GM19328 (cell line): Measurements from ENCODE around the gene TMEM95.

Experiments used
- ATAC-seq: cut with Tn5 transposase; IDR thresholded peaks from one replicate; pipeline ENCODE4 v1.9.1; 2021; ENCODE audit warnings: mild to moderate bottlenecking, moderate library complexity; ENCODE audit not compliant: unreplicated experiment

TMEM95 gene, protein sequence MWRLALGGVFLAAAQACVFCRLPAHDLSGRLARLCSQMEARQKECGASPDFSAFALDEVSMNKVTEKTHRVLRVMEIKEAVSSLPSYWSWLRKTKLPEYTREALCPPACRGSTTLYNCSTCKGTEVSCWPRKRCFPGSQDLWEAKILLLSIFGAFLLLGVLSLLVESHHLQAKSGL

DNA sequence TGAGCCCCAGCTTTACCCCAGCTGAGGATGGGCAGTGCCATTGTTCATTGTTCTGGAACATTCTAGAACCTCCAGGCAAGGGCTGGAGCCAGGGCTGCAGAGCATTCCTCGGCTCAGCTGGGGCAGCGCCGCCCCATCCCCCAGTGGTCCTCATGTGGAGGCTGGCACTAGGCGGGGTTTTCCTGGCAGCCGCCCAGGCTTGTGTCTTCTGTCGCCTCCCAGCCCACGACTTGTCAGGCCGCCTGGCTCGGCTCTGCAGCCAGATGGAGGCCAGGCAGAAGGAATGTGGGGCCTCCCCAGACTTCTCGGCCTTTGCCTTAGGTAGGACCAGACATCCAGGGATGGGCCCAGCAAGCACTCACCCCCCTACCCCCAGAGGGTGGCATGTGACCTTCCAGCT is at the start of gene TMEM95:
TSS of gene TMEM95 (plus strand) at position 104 of the 400 bp plus-strand sequence. CDS start at position 153, 49 bp downstream.
- no peak for ATAC-seq

DNA sequence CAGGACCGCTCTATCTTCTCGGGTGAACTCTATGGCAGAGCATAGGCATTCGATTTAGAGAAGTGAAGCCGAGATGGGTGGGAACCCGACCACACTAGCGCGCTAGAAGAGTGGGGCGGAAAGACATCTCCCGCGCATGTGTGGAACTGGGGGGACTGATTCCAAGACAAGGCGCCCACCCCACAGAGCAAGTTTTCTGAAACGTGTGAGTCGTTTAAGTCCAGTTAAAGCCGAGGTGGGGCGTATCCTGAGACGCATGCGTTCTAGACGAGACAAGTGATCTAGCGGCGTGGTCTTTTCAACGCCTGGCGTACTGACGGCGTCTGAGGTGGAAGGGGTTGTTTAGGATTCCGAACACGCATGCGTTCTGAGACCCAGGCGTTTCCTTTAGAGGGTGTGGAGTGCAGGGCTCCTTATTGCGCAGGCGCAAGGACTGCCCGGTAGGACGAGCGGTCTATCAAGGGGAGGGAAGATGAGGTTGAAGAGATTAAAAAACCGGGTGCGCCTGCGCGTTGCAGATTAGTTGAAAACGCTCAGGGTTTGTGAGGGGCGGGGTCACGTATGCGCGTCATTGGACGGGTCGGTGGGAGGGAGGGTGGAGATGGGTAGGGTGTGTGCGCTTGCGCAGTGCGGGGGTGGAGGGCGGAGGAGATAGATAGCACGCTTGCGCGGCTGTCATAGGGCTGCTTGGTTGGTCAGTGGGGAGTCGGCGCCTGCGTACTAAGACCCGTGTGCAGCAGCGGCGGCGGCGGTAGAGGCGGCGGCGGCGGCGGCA is 47.9 kb upstream of the TMEM95 start, which contains the start of gene EIF5A:
TSS of gene EIF5A (plus strand) at position 718 of the 775 bp plus-strand sequence. CDS start 2,008 bp downstream, outside the sequence.
- ATAC-seq, result peak; percentile 72

DNA sequence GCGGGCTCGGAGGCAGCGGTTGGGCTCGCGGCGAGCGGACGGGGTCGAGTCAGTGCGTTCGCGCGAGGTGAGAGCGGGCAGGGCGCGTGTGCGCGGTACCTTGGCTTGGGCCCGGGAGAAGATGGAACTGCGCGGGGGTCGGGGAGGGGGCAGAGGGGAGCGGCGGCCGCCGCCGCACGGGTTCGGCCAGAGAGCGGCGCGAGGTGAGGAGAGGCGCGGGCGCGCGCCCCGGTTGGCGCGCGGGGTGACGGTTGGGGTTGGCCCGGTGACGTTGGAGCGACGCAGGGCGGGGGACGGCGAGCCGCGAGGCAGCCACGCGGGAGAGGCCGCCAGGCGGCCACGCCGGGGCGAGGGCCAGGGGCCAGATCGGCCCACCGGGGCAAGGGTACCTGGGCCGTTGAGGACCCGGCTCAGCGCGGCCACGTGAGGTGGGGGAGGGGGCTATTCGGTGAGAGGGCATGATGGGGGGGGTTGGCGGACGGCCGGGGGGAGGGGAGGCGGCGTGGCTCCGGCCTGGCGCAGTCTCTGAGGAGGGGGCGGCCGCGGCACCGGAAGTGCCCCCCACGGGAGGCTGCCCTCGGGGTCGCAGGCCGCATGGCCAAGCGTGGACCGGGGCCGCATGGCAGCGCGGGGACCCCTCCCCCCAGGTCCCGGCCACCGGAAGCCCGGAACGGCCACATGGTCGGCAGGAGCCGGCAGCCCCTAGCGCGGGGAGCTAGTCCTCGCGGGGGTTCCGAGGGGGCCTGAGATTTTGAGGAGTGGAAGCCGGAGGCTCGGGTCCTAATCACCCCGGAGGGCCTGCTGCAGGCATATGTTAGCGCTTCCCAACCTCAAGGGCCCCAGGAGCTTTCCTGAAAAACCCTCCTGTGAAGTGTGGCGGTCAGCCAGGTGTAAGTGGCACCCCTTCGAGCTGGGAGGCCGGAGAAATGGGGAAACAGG is 47.0 kb upstream of the TMEM95 start:
- ATAC-seq, result no peak

DNA sequence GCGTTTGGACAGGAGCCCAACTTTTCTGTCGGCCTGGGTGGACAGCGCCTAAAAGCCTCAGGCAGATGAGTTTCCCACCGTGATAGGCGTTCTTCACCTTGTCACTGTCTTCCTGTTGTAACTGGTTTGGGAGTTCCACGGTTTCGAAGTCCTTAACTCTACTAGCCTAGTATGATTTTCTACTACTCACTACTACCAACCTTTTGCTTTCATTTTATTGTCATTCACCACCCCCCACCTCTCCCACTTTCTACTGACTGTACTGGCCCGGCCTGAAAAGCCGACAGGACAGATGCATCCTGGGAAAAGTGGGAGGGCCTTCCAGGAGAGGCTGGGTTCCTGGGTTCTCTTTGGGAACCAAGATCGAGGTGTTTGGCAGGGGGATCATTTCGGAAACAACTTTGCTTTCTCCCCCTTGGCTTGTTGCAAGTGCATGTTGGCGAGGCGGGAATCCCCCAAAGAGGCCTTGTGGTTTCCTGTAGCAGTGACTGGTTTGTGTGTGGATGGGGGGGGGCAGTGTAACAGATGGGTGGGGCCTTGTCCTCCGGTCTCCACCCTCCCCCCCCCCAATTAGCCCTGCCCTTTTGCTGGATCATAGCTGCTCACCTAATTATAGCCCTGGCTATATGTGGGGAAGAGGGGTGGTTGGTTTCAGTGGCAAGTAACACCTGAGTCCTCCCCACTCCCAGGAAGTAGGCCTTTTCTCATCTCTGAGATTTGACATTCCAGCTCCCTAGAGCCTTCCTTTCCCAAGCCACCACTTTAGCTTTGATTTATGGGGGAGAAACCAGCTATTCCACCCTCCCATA is 46.1 kb upstream of the TMEM95 start:
- no peak for ATAC-seq

DNA sequence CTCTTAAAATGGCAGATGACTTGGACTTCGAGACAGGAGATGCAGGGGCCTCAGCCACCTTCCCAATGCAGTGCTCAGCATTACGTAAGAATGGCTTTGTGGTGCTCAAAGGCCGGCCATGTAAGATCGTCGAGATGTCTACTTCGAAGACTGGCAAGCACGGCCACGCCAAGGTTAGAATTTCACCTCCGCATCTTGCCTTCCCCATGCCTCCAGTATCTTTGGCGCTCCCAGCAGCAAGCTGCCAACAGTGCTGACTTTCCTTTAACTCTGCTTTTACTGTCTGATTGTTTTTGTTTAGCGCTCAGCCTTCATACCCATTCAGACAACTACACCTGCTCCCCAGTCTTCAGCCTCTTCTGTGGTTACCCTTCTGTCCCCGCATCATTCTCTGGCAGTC is 45.3 kb upstream of the TMEM95 start:
- no peak for ATAC-seq

DNA sequence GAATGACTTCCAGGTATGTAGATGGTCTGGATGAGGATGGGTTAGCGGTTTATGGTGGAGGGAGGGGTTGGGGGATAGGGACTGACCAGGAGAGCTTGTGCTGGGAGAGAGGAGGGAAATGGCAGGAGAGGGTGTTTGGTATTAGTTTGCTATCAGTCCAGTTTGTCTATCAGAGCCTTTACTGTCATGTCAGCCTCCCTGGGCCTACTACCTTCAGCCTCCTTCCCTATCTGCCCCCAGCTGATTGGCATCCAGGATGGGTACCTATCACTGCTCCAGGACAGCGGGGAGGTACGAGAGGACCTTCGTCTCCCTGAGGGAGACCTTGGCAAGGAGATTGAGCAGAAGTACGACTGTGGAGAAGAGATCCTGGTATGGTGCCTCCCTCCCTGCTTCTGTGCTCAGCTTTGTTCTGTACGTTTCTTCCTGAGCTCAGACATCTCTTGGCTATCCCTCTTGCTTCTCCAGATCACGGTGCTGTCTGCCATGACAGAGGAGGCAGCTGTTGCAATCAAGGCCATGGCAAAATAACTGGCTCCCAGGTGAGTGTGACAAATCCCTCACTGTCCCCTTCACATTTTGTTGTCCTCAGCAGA is 43.7 kb upstream of the TMEM95 start:
- no peak for ATAC-seq

DNA sequence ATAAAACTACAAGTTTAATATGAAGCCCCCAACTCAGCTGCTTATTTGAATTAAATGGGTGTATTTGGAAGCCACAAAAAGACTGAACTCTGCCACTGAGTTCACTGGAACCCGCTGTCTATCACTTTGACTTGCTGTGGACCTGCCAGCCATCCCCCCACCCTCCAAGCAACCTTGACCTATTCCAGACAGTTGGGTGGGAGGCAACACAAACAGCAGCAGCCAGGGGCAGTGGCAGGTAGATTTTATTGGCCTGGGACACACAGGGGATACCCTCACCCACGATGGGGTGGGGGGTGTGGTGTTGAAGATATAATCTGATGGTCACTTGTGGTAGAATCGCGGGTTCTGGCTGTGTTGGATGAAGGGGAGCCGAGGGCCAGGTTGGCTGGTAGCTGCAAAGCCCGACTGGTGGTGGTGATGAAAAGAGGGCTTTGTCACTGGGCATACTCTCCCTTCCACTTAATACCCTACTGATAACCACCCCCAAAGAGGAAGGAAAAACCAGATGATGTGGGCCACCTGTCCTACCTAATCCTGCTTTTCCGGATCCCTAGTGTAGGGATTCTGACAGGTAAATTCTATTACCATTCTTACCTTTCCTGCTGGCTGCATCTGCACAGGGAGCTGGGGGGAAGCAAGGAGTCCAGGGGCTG is 42.4 kb upstream of the TMEM95 start:
- ATAC-seq, result no peak

DNA sequence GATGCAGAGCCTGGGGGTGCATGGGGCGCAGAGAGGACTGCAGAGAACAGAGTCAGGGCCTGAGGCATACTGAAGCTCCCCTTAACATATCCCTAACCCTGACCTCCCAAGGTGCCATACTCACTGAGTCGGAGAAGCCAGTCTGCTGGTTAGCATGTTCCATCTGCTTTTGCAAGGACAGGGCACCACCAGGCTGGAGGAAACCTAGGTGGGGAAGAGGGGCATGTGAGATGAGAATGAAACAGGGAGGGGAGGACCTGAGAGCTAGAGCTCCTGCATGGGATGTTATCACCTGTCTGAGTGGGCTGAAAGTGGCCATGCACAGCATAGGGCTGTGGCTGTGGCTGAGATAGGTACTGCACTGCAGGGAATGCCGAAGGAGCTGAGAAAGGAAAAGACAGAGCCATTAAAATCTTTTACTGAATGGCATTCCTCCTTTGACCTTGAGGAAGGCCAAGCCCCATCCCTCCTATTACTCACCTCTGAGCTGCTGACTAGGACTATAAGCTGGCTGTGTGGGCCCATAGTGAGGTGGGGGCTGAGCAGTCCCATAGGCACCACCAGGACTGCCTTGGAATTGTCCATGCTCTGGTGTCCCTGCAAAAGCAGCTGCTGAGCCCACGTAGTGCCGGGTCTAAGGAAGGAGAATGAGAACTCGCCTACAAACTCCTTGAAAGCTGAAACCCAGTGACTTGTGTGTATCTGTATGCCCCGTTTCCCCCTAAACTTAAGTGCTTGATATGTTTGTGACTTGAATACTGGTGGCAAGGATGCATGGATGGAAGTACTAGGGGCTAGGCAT is 41.7 kb upstream of the TMEM95 start:
- no peak for ATAC-seq

DNA sequence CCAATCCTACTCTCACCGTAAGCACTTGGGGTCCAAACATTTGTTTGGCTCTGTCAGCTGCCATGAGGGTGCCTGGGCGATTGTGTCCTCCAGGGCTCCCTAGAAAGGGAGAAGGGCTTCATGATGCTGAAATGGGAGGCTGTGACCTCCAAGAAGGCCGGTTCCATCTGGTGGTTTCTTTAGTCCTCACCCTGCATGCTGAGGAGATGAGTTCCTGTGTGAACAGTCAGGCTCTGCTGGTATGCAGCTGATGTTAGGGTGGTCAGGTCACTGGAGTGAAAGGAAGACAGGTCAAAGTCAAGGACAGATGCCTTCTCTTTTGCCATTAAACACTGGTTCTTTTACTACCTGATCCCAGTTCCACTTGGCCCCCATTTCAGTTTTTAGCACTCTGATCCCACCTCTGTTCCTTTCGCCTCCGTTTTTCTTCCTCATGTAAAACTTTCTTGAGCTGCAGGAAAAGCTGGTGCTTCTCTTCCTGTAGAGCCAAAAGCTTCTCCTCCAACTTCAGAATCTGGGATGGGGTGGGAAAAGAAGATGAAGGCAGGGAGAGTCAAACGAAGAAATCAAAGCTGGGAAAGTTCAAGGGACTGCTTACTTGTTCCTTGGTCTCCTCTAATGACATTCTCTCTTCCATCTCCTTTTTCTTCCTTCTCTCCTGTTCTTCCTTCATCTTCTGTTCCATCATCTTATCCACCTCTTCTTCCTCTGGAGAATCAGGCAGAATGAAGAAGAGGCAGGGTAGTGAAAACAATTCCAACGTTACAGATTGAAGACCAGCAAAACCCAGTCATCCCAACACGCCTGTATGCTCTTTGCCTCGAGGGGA is 40.9 kb upstream of the TMEM95 start:
- ATAC-seq, result no peak

DNA sequence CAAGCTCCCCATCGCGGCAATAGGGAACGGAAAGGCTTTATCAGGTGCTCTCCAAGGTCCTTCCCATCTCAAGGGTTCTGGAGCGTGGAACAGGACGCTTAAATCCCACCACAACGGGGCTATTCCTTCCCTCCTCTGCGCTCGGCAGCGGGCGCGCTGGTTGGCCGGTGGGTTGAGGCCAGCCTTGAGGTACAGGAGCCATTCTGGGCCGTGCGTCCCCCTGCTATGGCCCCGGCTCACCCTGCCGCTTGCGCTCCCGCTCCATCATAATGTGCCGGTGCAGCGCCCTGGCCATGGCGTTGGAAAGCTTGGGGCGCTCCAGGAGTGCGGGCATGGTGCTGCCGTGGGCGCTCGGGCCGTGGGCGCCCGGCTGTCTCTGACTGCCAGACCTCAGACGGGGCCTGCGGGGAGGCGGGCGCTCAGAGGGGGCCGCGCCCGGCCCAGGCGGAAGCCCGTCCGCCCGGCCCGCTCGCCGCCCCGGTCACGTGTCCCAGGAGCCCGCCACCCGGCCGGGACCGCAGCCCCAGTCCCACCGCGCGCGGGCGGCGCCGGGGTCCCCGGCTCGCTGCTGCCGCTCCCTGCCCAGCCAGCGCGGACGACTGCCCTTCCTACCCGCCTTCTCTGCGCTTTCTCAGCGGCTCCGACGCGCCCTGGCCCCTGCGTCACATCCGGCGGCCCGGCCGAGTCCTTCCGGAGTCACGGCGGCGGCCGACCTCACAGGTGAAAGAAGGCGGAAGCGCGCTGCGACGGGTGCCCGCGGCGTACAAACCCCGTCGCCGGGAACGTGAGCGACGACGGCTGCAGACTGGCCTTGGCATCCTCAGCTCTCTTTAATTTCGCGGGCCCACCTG is 40.0 kb upstream of the TMEM95 start, which contains the start of gene GPS2:
TSS of gene GPS2 (minus strand) at position 642 of the 851 bp plus-strand sequence. CDS start at position 334, 308 bp downstream.
- peak; percentile 64 for ATAC-seq

DNA sequence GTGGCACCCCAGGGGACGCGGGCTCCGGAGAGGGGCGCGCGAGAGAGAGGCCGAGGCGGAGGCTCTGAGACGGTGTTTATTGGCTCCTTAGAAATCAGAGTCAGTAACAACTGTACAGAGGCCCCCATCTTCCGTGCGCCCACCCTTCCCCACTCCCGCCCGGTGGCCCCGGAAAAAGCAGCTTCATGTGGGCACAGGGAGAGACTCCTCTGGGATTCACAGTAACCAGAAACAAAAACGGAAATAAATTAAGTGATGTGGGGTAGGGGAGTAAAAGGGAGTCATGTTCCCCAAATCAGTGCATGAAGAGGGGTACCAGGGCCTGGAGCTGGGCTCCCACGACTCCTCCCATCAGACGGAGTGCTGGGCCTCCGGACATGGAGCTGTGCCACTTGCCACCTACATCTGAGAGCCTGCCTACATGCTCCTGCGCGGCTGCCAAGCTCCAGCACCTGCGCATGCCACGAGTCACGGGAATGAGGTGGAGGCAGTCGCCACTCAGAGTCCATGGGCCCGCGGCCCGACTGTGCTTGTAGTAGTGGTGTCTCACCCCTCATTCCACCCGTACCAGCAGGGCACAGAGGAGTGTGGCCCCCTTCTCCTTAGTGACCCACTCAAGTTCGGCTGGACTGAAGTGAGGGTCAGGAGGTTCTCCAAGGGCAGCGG is 39.3 kb upstream of the TMEM95 start:
- no peak for ATAC-seq

DNA sequence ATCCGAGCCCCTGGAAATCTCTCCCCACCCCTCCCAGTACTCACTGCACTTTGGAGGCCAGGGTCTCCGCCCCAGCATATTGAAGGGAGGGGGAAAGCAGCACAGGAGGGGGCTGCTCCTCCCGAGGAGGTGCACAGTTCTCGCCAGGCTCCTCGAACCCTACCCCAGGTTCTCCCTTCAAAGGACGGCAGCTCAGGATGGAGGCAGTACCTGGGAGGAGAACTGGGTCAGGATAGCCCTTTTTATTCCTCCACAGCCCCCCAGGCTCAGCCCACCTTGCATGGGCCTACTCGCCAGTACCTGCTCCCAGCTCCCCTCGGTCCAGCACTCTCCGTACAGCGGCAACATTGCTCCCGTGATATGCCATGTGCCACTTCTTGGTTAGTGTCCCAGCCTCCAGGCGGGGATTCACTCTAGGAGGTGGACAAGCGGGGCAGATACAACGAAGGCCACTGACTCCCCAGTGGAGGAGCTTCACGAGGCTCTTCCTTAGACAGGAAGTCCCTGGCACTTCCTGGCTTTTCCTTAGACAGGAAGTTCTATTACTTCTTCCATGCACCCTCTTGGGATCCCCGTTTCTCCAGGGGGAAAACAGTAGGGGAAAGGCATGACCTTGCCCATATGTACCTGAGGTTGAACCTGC is 37.7 kb upstream of the TMEM95 start:
- no peak for ATAC-seq

DNA sequence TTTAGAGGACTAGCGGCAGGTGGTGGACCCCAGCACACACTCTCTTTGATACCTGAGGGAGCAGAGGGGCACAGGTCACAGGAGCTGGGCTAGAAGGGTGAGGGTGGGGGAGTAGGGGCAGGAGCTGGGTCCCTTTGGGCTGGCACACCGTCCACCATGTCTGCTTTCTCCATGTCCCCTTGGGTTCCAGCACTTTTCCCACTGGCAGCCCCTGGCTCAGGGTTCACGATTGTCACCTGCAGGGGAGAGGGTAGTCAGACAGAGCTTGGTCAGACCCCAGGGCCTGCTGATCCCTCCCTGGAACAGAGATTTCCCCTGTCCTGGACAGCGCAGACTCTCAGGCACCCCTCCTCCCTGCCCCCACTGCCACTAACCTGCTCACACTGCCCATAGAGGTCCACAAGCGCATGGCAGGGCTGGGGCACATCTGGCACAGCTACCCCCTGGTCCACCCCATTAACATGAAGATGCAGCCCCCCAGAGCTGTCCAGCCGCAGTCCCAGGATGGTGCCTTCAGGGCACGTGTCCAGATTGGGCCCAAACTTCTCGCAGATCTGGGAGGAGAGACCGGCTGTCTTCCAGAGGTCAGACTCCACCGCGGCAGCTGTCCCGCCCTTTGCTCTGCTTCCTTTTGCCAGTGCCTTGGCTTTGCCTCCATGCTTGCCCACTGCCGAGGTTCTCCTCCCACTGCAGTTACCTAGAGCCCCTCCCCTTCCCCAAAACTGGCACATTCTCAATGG is 36.7 kb upstream of the TMEM95 start:
- no peak for ATAC-seq

DNA sequence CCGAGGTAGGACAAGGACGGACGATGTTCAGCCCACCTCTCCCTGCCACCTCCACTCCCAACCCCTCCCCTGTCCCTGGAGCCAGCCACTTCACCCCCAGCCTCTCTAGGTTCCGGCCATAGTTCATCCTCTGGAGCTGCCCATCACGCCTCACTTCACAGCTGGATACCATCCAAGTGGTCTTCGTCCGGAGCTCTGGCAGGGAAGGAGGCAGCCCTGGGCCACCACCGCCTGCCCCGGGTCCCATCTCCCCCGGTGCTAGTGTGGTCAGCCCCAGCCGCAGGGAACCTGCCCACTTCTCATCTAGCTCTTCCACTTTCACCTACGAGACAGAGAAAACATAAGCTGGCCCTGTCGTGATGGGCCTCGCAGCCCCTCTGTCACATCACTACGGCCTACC is 33.5 kb upstream of the TMEM95 start:
- no peak for ATAC-seq

DNA sequence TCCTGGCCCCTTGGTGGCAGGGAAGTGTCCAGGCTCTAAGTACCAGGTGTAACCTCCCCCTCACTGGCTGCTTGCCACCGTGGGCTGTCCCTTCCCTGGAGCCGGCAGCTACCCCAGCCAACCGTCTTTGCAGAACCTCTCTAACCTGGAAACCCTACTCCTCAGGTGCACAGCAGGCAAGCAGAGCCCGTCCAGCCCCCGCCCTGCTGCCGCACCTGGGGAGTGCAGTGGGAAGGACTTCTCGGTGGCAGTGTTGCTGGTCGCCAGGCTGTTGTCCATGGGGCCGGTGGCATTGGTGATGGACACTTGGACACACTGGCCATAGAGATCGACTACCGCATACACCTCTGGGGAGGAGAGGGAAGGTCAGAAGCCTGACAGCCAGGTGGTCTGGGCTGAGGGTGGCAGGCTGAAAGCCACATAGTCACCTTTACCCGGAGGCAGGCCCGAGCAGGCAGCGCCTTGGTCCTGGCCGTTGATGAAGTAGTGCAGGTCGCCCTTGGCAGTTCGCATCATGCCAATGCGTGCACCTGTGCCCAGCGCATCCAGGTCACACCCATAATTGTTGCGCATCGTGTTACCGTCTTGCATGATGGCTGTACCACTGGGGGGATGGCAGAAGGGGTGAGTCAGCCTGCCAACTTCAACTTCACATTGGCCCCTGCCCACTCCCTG is 32.3 kb upstream of the TMEM95 start:
- no peak for ATAC-seq
